Measurements from ENCODE around the gene BLID. TPM values are rescaled to one million over a fixed set of nuclear protein-coding genes. Genes with fewer than 3 reads are reported as not detected.

The BLID gene
- polyA plus RNA-seq, 1 donor (not counting 4 experiments of a cell fraction or from before 2014, with no cell fraction given), result 0.18 TPM

DNA sequence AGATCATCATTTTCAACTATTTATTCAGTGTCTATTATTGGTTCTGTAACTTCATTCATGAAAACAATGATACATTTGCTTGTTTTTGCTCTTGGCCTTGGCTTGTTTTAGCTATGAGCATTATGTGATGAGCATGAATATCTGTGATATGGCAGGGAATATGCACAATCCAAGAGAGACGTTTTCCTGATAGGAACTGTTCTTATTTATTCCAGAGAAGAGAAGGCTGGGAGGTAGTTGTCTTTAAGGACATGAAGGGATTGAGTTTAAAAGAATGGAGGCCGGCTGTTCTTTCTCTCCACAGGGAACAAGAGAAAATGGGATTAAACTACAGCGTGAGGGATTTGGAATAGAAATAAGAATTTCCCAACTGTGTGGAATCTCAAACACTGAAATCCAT, 30.3 kb downstream of the BLID start:
- H3K4me1 ChIP-seq (ENCODE audit: control insufficient read depth, extremely low read depth, insufficient read depth, low read length), result peaks cover 10% of the 10 kb centered on the region
- no peak overlapping the region for H3K9ac ChIP-seq (ENCODE audit: control insufficient read depth, extremely low read depth, insufficient read depth, low read length)
- H3K9me3 ChIP-seq (ENCODE audit: control insufficient read depth, low read depth, low read length), result no peaks in the 10 kb centered on the region
- peak overlapping the region; percentile 19 for H3K27ac ChIP-seq (ENCODE audit: control insufficient read depth, insufficient read depth, low read length)
- no peak overlapping the region for H3K4me3 ChIP-seq (ENCODE audit: control insufficient read depth in 2 of 3, extremely low read depth in 1 of 3, insufficient read depth in 2 of 3, low read depth in 1 of 3, low read length in 3 of 3)
- DNase-seq (ENCODE audit: low read depth, low spot score), result no peak
- dilution Hi-C loops (cut with MboI; ENCODE audit: extremely low pct_ligation_motif_present, low sequenced_read_pairs), result no loop called here
- TF ChIP-seq, protein P1, sequence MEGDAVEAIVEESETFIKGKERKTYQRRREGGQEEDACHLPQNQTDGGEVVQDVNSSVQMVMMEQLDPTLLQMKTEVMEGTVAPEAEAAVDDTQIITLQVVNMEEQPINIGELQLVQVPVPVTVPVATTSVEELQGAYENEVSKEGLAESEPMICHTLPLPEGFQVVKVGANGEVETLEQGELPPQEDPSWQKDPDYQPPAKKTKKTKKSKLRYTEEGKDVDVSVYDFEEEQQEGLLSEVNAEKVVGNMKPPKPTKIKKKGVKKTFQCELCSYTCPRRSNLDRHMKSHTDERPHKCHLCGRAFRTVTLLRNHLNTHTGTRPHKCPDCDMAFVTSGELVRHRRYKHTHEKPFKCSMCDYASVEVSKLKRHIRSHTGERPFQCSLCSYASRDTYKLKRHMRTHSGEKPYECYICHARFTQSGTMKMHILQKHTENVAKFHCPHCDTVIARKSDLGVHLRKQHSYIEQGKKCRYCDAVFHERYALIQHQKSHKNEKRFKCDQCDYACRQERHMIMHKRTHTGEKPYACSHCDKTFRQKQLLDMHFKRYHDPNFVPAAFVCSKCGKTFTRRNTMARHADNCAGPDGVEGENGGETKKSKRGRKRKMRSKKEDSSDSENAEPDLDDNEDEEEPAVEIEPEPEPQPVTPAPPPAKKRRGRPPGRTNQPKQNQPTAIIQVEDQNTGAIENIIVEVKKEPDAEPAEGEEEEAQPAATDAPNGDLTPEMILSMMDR (optimal IDR thresholded peaks at IDR 0.05 in 1 of 3, IDR thresholded peaks at IDR 0.05 in 1 of 3, conservative IDR thresholded peaks at IDR 0.05 in 1 of 3; ENCODE audit: extremely low read depth in 1 of 3, insufficient read depth in 2 of 3, low read length in 3 of 3), result no peak
- no peaks in the 10 kb centered on the region for H3K27me3 ChIP-seq (ENCODE audit: control insufficient read depth, extremely low read depth, insufficient read depth, low read length)
- no peaks in the 10 kb centered on the region for H3K79me2 ChIP-seq (ENCODE audit: control insufficient read depth, insufficient read depth, low read length)
- no peaks in the 10 kb centered on the region for H3K9me1 ChIP-seq (ENCODE audit: control insufficient read depth, extremely low read depth, insufficient read depth, low read length)
- no peak overlapping the region for H2AFZ ChIP-seq (ENCODE audit: control insufficient read depth, low read length)
- H4K20me1 ChIP-seq (ENCODE audit: control insufficient read depth, extremely low read depth, insufficient read depth, low read length), result no peaks in the 10 kb centered on the region
- FAIRE-seq, result peak; percentile 13
- peak overlapping the region; percentile 3 for H3K4me2 ChIP-seq (ENCODE audit: control insufficient read depth, extremely low read depth, insufficient read depth, low read depth, low read length)
- peaks cover 0 to 1% of the 10 kb centered on the region in 2 experiments for H3K36me3 ChIP-seq (ENCODE audit: control insufficient read depth in 2 of 2, extremely low read depth in 1 of 2, insufficient read depth in 2 of 2, low read length in 2 of 2)

DNA sequence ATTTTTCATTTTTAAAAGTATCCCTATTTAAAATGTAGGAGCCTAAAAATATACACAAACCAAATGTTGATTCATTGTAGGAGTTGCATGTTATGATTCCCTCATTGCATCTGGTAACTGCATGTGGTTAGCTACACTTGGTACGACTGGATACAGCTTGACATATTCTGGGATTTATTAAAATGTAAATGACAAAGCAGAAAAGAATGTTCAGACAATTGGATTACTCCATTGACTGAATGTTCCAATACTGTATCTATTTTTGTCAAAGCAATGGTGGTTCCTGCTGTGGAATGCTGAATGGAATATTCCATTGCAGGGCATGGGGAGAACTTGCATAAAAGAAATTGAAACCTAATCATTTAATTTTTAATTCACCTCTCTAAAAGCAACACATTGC, 30.8 kb downstream of the BLID start:
- H3K9me3 ChIP-seq (ENCODE audit: control insufficient read depth, low read depth, low read length), result no peaks in the 10 kb centered on the region
- peak; percentile 90 for FAIRE-seq
- H3K36me3 ChIP-seq (ENCODE audit: control insufficient read depth in 2 of 2, extremely low read depth in 1 of 2, insufficient read depth in 2 of 2, low read length in 2 of 2), result no peaks in the 10 kb centered on the region
- no peaks in the 10 kb centered on the region for H3K9me1 ChIP-seq (ENCODE audit: control insufficient read depth, extremely low read depth, insufficient read depth, low read length)
- dilution Hi-C loops (cut with MboI; ENCODE audit: extremely low pct_ligation_motif_present, low sequenced_read_pairs), result no loop called here
- H3K9ac ChIP-seq (ENCODE audit: control insufficient read depth, extremely low read depth, insufficient read depth, low read length), result no peak overlapping the region
- H3K4me2 ChIP-seq (ENCODE audit: control insufficient read depth, extremely low read depth, insufficient read depth, low read depth, low read length), result no peak overlapping the region
- no peak for TF ChIP-seq EZH2 (IDR thresholded peaks at IDR 0.05; ENCODE audit: low read length)
- TF ChIP-seq, protein P1 (optimal IDR thresholded peaks at IDR 0.05 in 1 of 3, IDR thresholded peaks at IDR 0.05 in 1 of 3, conservative IDR thresholded peaks at IDR 0.05 in 1 of 3; ENCODE audit: extremely low read depth in 1 of 3, insufficient read depth in 2 of 3, low read length in 3 of 3), result no peak
- H3K79me2 ChIP-seq (ENCODE audit: control insufficient read depth, insufficient read depth, low read length), result no peaks in the 10 kb centered on the region
- H2AFZ ChIP-seq (ENCODE audit: control insufficient read depth, low read length), result no peak overlapping the region
- peaks cover 10% of the 10 kb centered on the region for H3K4me1 ChIP-seq (ENCODE audit: control insufficient read depth, extremely low read depth, insufficient read depth, low read length)
- H3K27me3 ChIP-seq (ENCODE audit: control insufficient read depth, extremely low read depth, insufficient read depth, low read length), result no peaks in the 10 kb centered on the region
- H3K4me3 ChIP-seq (ENCODE audit: control insufficient read depth in 2 of 3, extremely low read depth in 1 of 3, insufficient read depth in 2 of 3, low read depth in 1 of 3, low read length in 3 of 3), result no peak overlapping the region
- no peak overlapping the region for H3K27ac ChIP-seq (ENCODE audit: control insufficient read depth, insufficient read depth, low read length)
- no peaks in the 10 kb centered on the region for H4K20me1 ChIP-seq (ENCODE audit: control insufficient read depth, extremely low read depth, insufficient read depth, low read length)
- DNase-seq (ENCODE audit: low read depth, low spot score), result peak; percentile 59

Data from keratinocyte (primary cell).